ENCODE measurements around the gene PLA2G6.

- TF ChIP-seq CTCF (conservative IDR thresholded peaks at IDR 0.05) (no peak), EZH2 (IDR thresholded peaks at IDR 0.05; ENCODE audit: low read depth) (no peak)
Observed at GRCh38 chr22:38187413-38188212, 6.0 kb upstream of the PLA2G6 start.
